ENCODE results near the gene JUN.

The JUN gene

DNA sequence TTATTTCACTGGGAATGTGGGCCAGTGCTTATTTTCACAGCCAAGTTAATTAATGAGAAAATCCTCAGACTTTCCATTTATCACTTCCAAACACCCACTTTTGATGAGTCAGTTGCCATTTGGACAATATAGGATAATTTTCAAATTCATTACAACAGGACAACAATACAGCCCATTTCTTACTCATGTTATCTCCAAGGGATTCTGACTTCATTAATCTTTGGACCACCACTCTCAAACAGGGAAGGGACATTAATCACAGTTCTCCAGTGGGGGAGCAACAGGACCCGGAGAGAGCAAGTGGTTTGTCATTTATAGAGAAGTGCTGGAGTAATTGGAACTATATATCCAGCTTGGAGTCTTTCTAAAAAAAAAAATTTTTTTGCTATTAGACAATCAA, 38.7 kb downstream of the JUN start:
- no peak overlapping the region for H3K4me3 ChIP-seq (ENCODE audit: low read depth, low read length)
- TF ChIP-seq, protein P1, sequence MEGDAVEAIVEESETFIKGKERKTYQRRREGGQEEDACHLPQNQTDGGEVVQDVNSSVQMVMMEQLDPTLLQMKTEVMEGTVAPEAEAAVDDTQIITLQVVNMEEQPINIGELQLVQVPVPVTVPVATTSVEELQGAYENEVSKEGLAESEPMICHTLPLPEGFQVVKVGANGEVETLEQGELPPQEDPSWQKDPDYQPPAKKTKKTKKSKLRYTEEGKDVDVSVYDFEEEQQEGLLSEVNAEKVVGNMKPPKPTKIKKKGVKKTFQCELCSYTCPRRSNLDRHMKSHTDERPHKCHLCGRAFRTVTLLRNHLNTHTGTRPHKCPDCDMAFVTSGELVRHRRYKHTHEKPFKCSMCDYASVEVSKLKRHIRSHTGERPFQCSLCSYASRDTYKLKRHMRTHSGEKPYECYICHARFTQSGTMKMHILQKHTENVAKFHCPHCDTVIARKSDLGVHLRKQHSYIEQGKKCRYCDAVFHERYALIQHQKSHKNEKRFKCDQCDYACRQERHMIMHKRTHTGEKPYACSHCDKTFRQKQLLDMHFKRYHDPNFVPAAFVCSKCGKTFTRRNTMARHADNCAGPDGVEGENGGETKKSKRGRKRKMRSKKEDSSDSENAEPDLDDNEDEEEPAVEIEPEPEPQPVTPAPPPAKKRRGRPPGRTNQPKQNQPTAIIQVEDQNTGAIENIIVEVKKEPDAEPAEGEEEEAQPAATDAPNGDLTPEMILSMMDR (IDR thresholded peaks at IDR 0.05; ENCODE audit: insufficient read depth, low read depth, low read length, missing control alignments) = no peak
- DNase-seq (ENCODE audit: low read depth) = no peak

DNA sequence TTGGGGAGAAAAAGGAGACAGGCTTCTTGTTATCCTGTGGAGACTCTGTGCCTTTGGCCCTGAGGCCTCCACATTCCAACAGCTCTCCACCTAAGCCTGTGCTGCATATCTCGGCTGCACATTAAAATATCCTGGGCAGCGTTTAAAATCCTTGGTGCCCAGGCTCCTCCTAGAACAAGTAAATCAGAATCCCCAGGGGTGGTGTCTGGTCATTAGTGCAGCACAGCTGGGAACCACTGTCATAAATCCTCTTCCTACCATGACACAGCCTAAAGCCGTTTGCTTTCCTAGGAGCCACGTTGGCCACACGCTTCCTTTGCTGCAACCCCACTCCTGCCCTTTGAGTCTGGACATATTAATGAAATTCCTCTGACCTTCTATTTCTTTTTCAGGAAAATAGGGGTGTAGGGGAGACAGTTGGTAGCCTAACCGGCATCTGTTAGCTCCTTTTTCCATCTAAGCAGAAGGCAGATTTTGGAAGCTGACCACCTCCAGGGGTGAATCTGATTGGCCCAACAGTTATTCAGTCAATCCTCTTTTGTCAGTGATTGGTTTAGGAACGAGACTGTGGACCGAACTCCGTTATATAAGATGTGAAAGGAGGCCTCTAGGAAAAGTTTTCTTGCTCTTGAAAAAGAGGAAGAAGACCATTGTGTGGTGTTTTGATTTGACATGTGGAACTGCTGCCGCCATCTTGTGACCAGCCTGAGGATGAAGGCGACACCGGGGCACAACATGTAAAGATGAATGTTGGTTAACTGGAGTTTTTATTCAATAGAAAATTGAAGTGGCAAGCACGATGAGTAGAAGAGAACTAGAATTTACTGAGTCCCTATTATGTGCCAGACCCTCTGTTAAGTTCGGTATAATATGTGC, 41.9 kb downstream of the JUN start:
- TF ChIP-seq, protein P1 (IDR thresholded peaks at IDR 0.05; ENCODE audit: insufficient read depth, low read depth, low read length, missing control alignments) = no peak
- DNase-seq (ENCODE audit: low read depth) = no peak
- H3K4me3 ChIP-seq (ENCODE audit: low read depth, low read length) = no peak overlapping the region

DNA sequence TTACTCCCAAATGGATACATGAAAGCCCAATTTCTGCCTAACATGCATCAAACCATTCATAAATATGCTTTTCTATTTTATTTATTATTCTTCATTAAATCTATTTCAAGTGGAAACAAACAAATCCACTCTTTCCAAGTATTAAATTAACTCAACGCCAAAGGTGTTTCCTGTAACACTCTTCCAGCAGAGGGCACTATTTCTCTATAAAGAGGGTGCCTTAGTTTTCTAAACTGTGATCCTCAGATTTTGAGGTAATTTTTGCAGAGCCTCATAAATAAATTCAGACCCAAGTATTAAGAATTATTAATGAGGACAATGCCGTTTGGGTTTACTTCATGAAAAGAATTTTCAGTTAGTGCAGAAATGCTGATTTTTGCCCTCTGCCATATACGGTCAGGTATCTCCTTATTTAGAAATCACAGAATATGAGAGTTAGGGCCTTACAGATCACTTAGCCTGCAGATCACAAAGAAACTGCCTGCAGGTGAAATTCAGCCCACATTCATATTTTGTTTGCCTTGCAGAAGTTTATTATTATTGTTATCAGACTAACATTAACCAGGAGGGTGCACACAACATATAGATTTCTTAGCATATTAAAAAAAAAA, 43.9 kb downstream of the JUN start:
- DNase-seq (ENCODE audit: low read depth) = peak; percentile 58
- TF ChIP-seq, protein P1 (IDR thresholded peaks at IDR 0.05; ENCODE audit: insufficient read depth, low read depth, low read length, missing control alignments) = peak; percentile 56
- no peak overlapping the region for H3K4me3 ChIP-seq (ENCODE audit: low read depth, low read length)

DNA sequence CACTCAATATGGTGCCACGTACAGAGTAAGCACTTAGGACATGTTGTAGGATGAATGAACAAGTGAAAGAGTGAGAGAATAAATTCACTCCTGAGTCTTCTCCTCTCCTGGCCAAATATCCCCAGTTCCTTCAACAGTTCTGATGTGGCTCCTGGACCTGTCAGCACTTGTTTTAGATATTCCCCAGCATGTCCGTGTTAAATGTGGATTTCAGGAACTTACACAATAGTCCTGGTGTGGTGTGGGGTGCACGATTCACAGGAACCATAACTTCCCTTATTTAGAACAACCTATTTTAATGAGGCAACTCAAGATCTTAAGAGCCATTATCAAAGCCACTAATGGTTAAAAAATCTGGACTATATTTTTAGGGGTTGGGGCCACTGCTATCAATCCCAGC, 45.0 kb downstream of the JUN start:
- TF ChIP-seq, protein P1 (IDR thresholded peaks at IDR 0.05; ENCODE audit: insufficient read depth, low read depth, low read length, missing control alignments) = no peak
- no peak for DNase-seq (ENCODE audit: low read depth)
- H3K4me3 ChIP-seq (ENCODE audit: low read depth, low read length) = no peak overlapping the region

DNA sequence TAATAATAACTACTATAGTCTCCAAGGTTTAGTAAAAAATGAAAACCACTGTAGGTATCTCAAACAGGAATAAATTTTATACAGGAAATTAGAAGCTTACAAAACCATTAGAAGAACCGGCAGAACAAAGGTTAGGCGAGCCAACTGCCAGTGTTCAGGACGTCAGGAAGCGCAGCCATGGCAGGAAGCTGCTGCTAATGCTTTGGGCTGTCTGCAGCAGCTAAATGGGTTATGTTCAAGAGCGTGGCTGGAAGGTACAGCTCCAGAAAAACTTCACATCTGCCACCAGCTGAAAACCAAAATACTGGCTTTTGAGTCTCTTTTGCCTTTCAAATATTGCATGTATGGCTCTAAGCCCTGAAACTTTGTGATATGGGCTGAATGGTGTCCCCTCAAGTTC, 48.3 kb downstream of the JUN start:
- no peak overlapping the region for H3K4me3 ChIP-seq (ENCODE audit: low read depth, low read length)
- DNase-seq (ENCODE audit: low read depth) = no peak
- TF ChIP-seq, protein P1 (IDR thresholded peaks at IDR 0.05; ENCODE audit: insufficient read depth, low read depth, low read length, missing control alignments) = no peak

DNA sequence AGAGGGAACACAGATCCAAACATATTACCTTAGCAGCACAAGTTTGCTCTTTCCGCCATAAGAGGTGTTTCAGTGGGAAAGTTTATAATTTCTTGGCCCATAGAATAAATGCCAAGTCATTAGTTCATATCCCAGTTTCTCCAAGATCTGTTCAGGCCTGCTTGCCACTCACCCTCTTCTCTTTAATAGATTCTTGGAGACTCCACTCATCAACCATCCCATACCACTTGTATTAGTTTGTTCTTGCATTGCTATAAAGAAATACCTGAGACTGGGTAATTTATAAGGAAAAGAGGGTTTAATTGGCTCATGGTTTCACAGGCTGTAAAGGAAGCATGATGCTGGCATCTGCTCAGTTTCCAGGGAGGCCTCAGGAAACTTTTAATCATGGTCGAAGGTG, 49.2 kb downstream of the JUN start:
- DNase-seq (ENCODE audit: low read depth) = no peak
- TF ChIP-seq, protein P1 (IDR thresholded peaks at IDR 0.05; ENCODE audit: insufficient read depth, low read depth, low read length, missing control alignments) = no peak
- no peak overlapping the region for H3K4me3 ChIP-seq (ENCODE audit: low read depth, low read length)
